Measurements from ENCODE around the gene DEF6.
"Not testable (repeated sequence)": the region's sequence is repeated elsewhere in the genome, so short reads cannot be mapped to it uniquely, and the experiment has no call there.

DEF6 gene

GRCh38 chr6:35321091-35321490, 23.5 kb downstream of the DEF6 start:
- H3K4me3 ChIP-seq (ENCODE audit: low read depth, low read length), result no peak overlapping the region
- H3K36me3 ChIP-seq (ENCODE audit: insufficient read depth, low read length), result no peaks in the 10 kb centered on the region
- no peaks in the 10 kb centered on the region for H3K4me1 ChIP-seq (ENCODE audit: control insufficient read depth, insufficient read depth, low read length, unreplicated experiment)
- peaks cover 15% of the 10 kb centered on the region for H3K27me3 ChIP-seq (ENCODE audit: insufficient read depth, low read length)
- H3K27ac ChIP-seq (ENCODE audit: low read depth, low read length), result no peak overlapping the region
- no peak overlapping the region for H2AFZ ChIP-seq (ENCODE audit: low read length, unreplicated experiment)
- no peaks in the 10 kb centered on the region for H3K79me2 ChIP-seq (ENCODE audit: control insufficient read depth, insufficient read depth, low read length, unreplicated experiment)

- 0 out of 2 replicates have a peak, but pooled peaks cover 4% of the 10 kb centered on the region for H3K27me3 ChIP-seq (ENCODE audit: insufficient read depth, low read length)
- H3K36me3 ChIP-seq (ENCODE audit: insufficient read depth, low read length), result no peaks in the 10 kb centered on the region
- H3K79me2 ChIP-seq (ENCODE audit: control insufficient read depth, insufficient read depth, low read length, unreplicated experiment), result no peaks in the 10 kb centered on the region
- H3K4me3 ChIP-seq (ENCODE audit: low read depth, low read length), result no peak overlapping the region
- H3K4me1 ChIP-seq (ENCODE audit: control insufficient read depth, insufficient read depth, low read length, unreplicated experiment), result no peaks in the 10 kb centered on the region
- H2AFZ ChIP-seq (ENCODE audit: low read length, unreplicated experiment), result no peak overlapping the region
- H3K27ac ChIP-seq (ENCODE audit: low read depth, low read length), result no peak overlapping the region
These were observed 29.9 kb downstream of the DEF6 start for GRCh38 chr6:35327349-35328027.

GRCh38 chr6:35328108-35328723, 30.6 kb downstream of the DEF6 start:
- Histone ChIP-seq H2AFZ (ENCODE audit: low read length, unreplicated experiment) (no peak overlapping the region), H3K27ac (ENCODE audit: low read depth, low read length) (no peak overlapping the region), H3K4me3 (ENCODE audit: low read depth, low read length) (no peak overlapping the region)

GRCh38 chr6:35328965-35329364, 31.3 kb downstream of the DEF6 start:
- H3K4me1 ChIP-seq (ENCODE audit: control insufficient read depth, insufficient read depth, low read length, unreplicated experiment); H2AFZ ChIP-seq (ENCODE audit: low read length, unreplicated experiment); H3K79me2 ChIP-seq (ENCODE audit: control insufficient read depth, insufficient read depth, low read length, unreplicated experiment); H3K36me3 ChIP-seq (ENCODE audit: insufficient read depth, low read length); H3K27me3 ChIP-seq (ENCODE audit: insufficient read depth, low read length); H3K4me3 ChIP-seq (ENCODE audit: low read depth, low read length); H3K27ac ChIP-seq (ENCODE audit: low read depth, low read length): not testable (repeated sequence)

More at GRCh38 chr6:35328108-35328723, 30.6 kb downstream of the DEF6 start:
- H3K4me1 ChIP-seq (ENCODE audit: control insufficient read depth, insufficient read depth, low read length, unreplicated experiment), result no peaks in the 10 kb centered on the region
- H3K36me3 ChIP-seq (ENCODE audit: insufficient read depth, low read length), result no peaks in the 10 kb centered on the region
- no peaks in the 10 kb centered on the region for H3K79me2 ChIP-seq (ENCODE audit: control insufficient read depth, insufficient read depth, low read length, unreplicated experiment)
- 0 out of 2 replicates have a peak, but pooled peaks cover 7% of the 10 kb centered on the region for H3K27me3 ChIP-seq (ENCODE audit: insufficient read depth, low read length)

GRCh38 chr6:35330541-35331119, 33.0 kb downstream of the DEF6 start:
- Histone ChIP-seq H2AFZ (ENCODE audit: low read length, unreplicated experiment) (no peak overlapping the region), H3K36me3 (ENCODE audit: insufficient read depth, low read length) (no peaks in the 10 kb centered on the region), H3K27ac (ENCODE audit: low read depth, low read length) (no peak overlapping the region), H3K79me2 (ENCODE audit: control insufficient read depth, insufficient read depth, low read length, unreplicated experiment) (no peaks in the 10 kb centered on the region), H3K4me1 (ENCODE audit: control insufficient read depth, insufficient read depth, low read length, unreplicated experiment) (no peaks in the 10 kb centered on the region), H3K27me3 (ENCODE audit: insufficient read depth, low read length) (0 out of 2 replicates have a peak, but pooled peaks cover 10% of the 10 kb centered on the region), H3K4me3 (ENCODE audit: low read depth, low read length) (no peak overlapping the region)

- not testable (repeated sequence) for H3K27ac ChIP-seq (ENCODE audit: low read depth, low read length); H3K36me3 ChIP-seq (ENCODE audit: insufficient read depth, low read length); H3K79me2 ChIP-seq (ENCODE audit: control insufficient read depth, insufficient read depth, low read length, unreplicated experiment); H2AFZ ChIP-seq (ENCODE audit: low read length, unreplicated experiment); H3K4me3 ChIP-seq (ENCODE audit: low read depth, low read length); H3K4me1 ChIP-seq (ENCODE audit: control insufficient read depth, insufficient read depth, low read length, unreplicated experiment)
- H3K27me3 ChIP-seq (ENCODE audit: insufficient read depth, low read length), result 0 out of 2 replicates have a peak, but pooled peaks cover 10% of the 10 kb centered on the region
These were observed 34.7 kb downstream of the DEF6 start for GRCh38 chr6:35332074-35332887.

GRCh38 chr6:35341557-35341956, 43.9 kb downstream of the DEF6 start:
- H3K4me3 ChIP-seq (ENCODE audit: low read depth, low read length), result no peak overlapping the region
- peaks cover 13% of the 10 kb centered on the region for H3K4me1 ChIP-seq (ENCODE audit: control insufficient read depth, insufficient read depth, low read length, unreplicated experiment)
- no peak overlapping the region for H2AFZ ChIP-seq (ENCODE audit: low read length, unreplicated experiment)
- H3K27ac ChIP-seq (ENCODE audit: low read depth, low read length), result no peak overlapping the region
- peaks cover 5% of the 10 kb centered on the region; the same call in 1 of the 2 replicates for H3K27me3 ChIP-seq (ENCODE audit: insufficient read depth, low read length)
- H3K36me3 ChIP-seq (ENCODE audit: insufficient read depth, low read length), result no peaks in the 10 kb centered on the region
- H3K79me2 ChIP-seq (ENCODE audit: control insufficient read depth, insufficient read depth, low read length, unreplicated experiment), result peaks cover 39% of the 10 kb centered on the region

- Histone ChIP-seq H3K27ac (ENCODE audit: low read depth, low read length) (peak within 1 kb of the TSS; percentile 59), H3K4me1 (ENCODE audit: control insufficient read depth, insufficient read depth, low read length, unreplicated experiment) (peaks cover 13% of the 10 kb centered on the region), H3K79me2 (ENCODE audit: control insufficient read depth, insufficient read depth, low read length, unreplicated experiment) (peaks cover 46% of the 10 kb centered on the region), H2AFZ (ENCODE audit: low read length, unreplicated experiment) (peak within 1 kb of the TSS; percentile 57), H3K27me3 (ENCODE audit: insufficient read depth, low read length) (peaks cover 5% of the 10 kb centered on the region; the same call in 1 of the 2 replicates), H3K36me3 (ENCODE audit: insufficient read depth, low read length) (no peaks in the 10 kb centered on the region), H3K4me3 (ENCODE audit: low read depth, low read length) (peak within 1 kb of the TSS; percentile 98)
These were observed 44.9 kb downstream of the DEF6 start, which contains the start of gene PPARD for GRCh38 chr6:35342258-35343091. PPARD (plus strand) TSS chr6:35342558; CDS start chr6:35411088, 68,530 bp downstream.

GRCh38 chr6:35343092-35343834, 45.6 kb downstream of the DEF6 start:
- Histone ChIP-seq H3K27ac (ENCODE audit: low read depth, low read length) (peak overlapping the region; percentile 59), H3K36me3 (ENCODE audit: insufficient read depth, low read length) (no peaks in the 10 kb centered on the region), H3K4me1 (ENCODE audit: control insufficient read depth, insufficient read depth, low read length, unreplicated experiment) (peaks cover 13% of the 10 kb centered on the region), H3K79me2 (ENCODE audit: control insufficient read depth, insufficient read depth, low read length, unreplicated experiment) (peaks cover 46% of the 10 kb centered on the region), H3K4me3 (ENCODE audit: low read depth, low read length) (peak overlapping the region; percentile 98), H3K27me3 (ENCODE audit: insufficient read depth, low read length) (peaks cover 5% of the 10 kb centered on the region; the same call in 1 of the 2 replicates), H2AFZ (ENCODE audit: low read length, unreplicated experiment) (peak overlapping the region; percentile 15)

Measured in ACC112 (cell line).